Skin of body (tissue), 2 donors: Measurements from ENCODE around the gene CFAP74. TPM values are rescaled to one million over a fixed set of nuclear protein-coding genes. Genes with fewer than 3 reads are reported as not detected.

ENCODE experiments used
- DNase-seq: peaks from one replicate; lab custom pipeline; 2025; lab: John Stamatoyannopoulos, UW
- total RNA-seq: library from RNA; depleted of rRNA; stranded (reverse); fragments of >200 nt; gene quantifications from one replicate; pipeline ENCODE4 v1.2.3, GENCODE V29; 2014

The CFAP74 gene
- total RNA-seq, 1 donor from 2014 or later = 0.49 TPM

GRCh38 chr1:1969953-1970716, 33.5 kb downstream of the CFAP74 start:
- DNase-seq = no peak

- no peak for DNase-seq
Measured at GRCh38 chr1:1969505-1969900, 34.1 kb downstream of the CFAP74 start.

- no peak for DNase-seq
Measured at GRCh38 chr1:1968767-1969504, 34.6 kb downstream of the CFAP74 start.

- DNase-seq = no peak
Measured at GRCh38 chr1:1967879-1968278, 35.7 kb downstream of the CFAP74 start.

GRCh38 chr1:1967151-1967550, 36.4 kb downstream of the CFAP74 start:
- no peak for DNase-seq

GRCh38 chr1:1966071-1966740, 37.4 kb downstream of the CFAP74 start:
- no peak for DNase-seq

- no peak for DNase-seq
Measured at GRCh38 chr1:1965546-1965945, 38.0 kb downstream of the CFAP74 start.

GRCh38 chr1:1964811-1965210, 38.8 kb downstream of the CFAP74 start:
- DNase-seq = no peak

GRCh38 chr1:1963570-1963969, 40.0 kb downstream of the CFAP74 start:
- no peak for DNase-seq

- no peak for DNase-seq
Measured at GRCh38 chr1:1962752-1963151, 40.8 kb downstream of the CFAP74 start.

GRCh38 chr1:1960480-1961196, 42.9 kb downstream of the CFAP74 start:
- no peak for DNase-seq

GRCh38 chr1:1959840-1960479, 43.6 kb downstream of the CFAP74 start:
- peak; percentile 27 for DNase-seq

- no peak for DNase-seq
Measured at GRCh38 chr1:1959459-1959839, 44.1 kb downstream of the CFAP74 start.

- no peak for DNase-seq
Measured at GRCh38 chr1:1958071-1958541, 45.5 kb downstream of the CFAP74 start.

GRCh38 chr1:1957533-1957961, 46.0 kb downstream of the CFAP74 start:
- no peak for DNase-seq

- no peak for DNase-seq
Measured at GRCh38 chr1:1956586-1957532, 46.7 kb downstream of the CFAP74 start.

GRCh38 chr1:1956101-1956500, 47.5 kb downstream of the CFAP74 start:
- DNase-seq = no peak

- DNase-seq = no peak
Measured at GRCh38 chr1:1955621-1956094, 47.9 kb downstream of the CFAP74 start.

- no peak for DNase-seq
Measured at GRCh38 chr1:1954831-1955441, 48.6 kb downstream of the CFAP74 start.
